OCI-LY7 (cell line): ENCODE results near the gene EDAR. TPM values are rescaled to one million over a fixed set of nuclear protein-coding genes. Genes with fewer than 3 reads are reported as not detected.

Experiments used
- BruUV-seq: library from RNA; stranded (reverse); fragments of 400-500 nt; replicated peaks from 2 replicates; lab custom pipeline; 2021; lab: Mats Ljungman, UMichigan
- CTCF ChIA-PET: fragments of 300-600 bp; sonication (Branson Sonifier 250); formaldehyde crosslinking; loops from one replicate; lab custom pipeline; 2022; ENCODE audit warnings: antibody characterized with exemption; ENCODE audit not compliant: unreplicated experiment; lab: Charles Lee
- POLR2A ChIA-PET: fragments of 300-600 bp; sonication (Branson Sonifier 250); formaldehyde crosslinking; loops from one replicate; lab custom pipeline; 2022; ENCODE audit warnings: antibody characterized with exemption; lab: Charles Lee
- DNase-seq: peaks from one replicate; pipeline ENCODE4 v3.0.0-alpha.2; 2015; ENCODE audit warnings: low spot score
- H2AFZ ChIP-seq: fragments of 200-600 bp; sonication (generic), shearing (Covaris generic); 2 replicates; pipeline ENCODE4 v1.6.1; 2014; ENCODE audit warnings: mild to moderate bottlenecking, antibody characterized with exemption, low read length, moderate library complexity
- H3K27ac ChIP-seq: fragments of 200-600 bp; sonication (generic); 2 replicates; pipeline ENCODE4 v1.5.1; 2014; ENCODE audit warnings: mixed run types, low read depth, mild to moderate bottlenecking, moderate library complexity, low read length, inconsistent platforms; ENCODE audit not compliant: poor library complexity, severe bottlenecking
- H3K36me3 ChIP-seq: fragments of 200-600 bp; sonication (generic); 2 replicates; pipeline ENCODE4 v1.6.1; 2014; ENCODE audit warnings: mild to moderate bottlenecking, antibody characterized with exemption, low read length, moderate library complexity, mixed read lengths; ENCODE audit not compliant: insufficient read depth
- H3K4me1 ChIP-seq: fragments of 200-600 bp; sonication (generic); 2 replicates; pipeline ENCODE4 v1.5.1; 2014; ENCODE audit warnings: mild to moderate bottlenecking, low read length; ENCODE audit not compliant: insufficient read depth, poor library complexity, severe bottlenecking
- H3K4me2 ChIP-seq: fragments of 200-600 bp; sonication (generic); 2 replicates; pipeline ENCODE4 v1.6.1; 2014; ENCODE audit warnings: mild to moderate bottlenecking, low read length
- H3K4me3 ChIP-seq: fragments of 200-600 bp; sonication (generic); 2 replicates; pipeline ENCODE4 v1.5.1; 2014; ENCODE audit warnings: mild to moderate bottlenecking, low read depth, low read length; ENCODE audit not compliant: poor library complexity, severe bottlenecking
- H3K79me2 ChIP-seq: fragments of 200-600 bp; sonication (generic); 2 replicates; pipeline ENCODE4 v1.6.1; 2016; ENCODE audit warnings: low read depth, mild to moderate bottlenecking, low read length, moderate library complexity, mixed read lengths; ENCODE audit not compliant: insufficient read depth
- H3K9me2 ChIP-seq: fragments of 200-600 bp; sonication (generic); 2 replicates; pipeline ENCODE4 v1.6.1; 2016; ENCODE audit warnings: mild to moderate bottlenecking, low read length, mixed read lengths; ENCODE audit not compliant: insufficient read depth
- H3K9me3 ChIP-seq: fragments of 200-600 bp; sonication (generic); 2 replicates; pipeline ENCODE4 v1.6.1; 2014; ENCODE audit warnings: mild to moderate bottlenecking, mixed run types, low read length, mixed read lengths
- H4K20me1 ChIP-seq: fragments of 200-600 bp; sonication (generic); 2 replicates; pipeline ENCODE4 v1.6.1; 2014; ENCODE audit warnings: mild to moderate bottlenecking, antibody characterized with exemption, low read length, moderate library complexity, mixed read lengths; ENCODE audit not compliant: insufficient read depth
- EZH2phosphoT487 ChIP-seq: fragments of 200-600 bp; sonication (generic); IDR thresholded peaks from 2 replicates; pipeline ENCODE4 v1.6.1; 2018; ENCODE audit warnings: low read depth, borderline replicate concordance, mild to moderate bottlenecking, mixed run types, antibody characterized with exemption, low read length, moderate library complexity, mixed read lengths
- intact Hi-C: fragments of 100-400 bp; cut with micrococcal nuclease; formaldehyde crosslinking; loops from one replicate; pipeline ENCODE4 v1.10.0; 2022; ENCODE audit not compliant: unreplicated experiment
- total RNA-seq, 2 experiments: library from RNA; depleted of rRNA in 1 of 2; stranded (reverse); fragments of >200 nt in 1 of 2; shearing (Covaris generic) in 1 of 2; gene quantifications; 2 replicates each; pipeline ENCODE4 v1.2.3, GENCODE V29; 2014 to 2022
- TF ChIP-seq, protein P1 (sequence below): fragments of 200-600 bp; sonication (generic); conservative IDR thresholded peaks from 2 replicates; pipeline ENCODE4 v1.5.1; 2014; ENCODE audit warnings: mild to moderate bottlenecking, antibody characterized with exemption, low read length, moderate library complexity, mixed read lengths

EDAR gene
- total RNA-seq, 2 experiments from 2014 or later: not detected

DNA sequence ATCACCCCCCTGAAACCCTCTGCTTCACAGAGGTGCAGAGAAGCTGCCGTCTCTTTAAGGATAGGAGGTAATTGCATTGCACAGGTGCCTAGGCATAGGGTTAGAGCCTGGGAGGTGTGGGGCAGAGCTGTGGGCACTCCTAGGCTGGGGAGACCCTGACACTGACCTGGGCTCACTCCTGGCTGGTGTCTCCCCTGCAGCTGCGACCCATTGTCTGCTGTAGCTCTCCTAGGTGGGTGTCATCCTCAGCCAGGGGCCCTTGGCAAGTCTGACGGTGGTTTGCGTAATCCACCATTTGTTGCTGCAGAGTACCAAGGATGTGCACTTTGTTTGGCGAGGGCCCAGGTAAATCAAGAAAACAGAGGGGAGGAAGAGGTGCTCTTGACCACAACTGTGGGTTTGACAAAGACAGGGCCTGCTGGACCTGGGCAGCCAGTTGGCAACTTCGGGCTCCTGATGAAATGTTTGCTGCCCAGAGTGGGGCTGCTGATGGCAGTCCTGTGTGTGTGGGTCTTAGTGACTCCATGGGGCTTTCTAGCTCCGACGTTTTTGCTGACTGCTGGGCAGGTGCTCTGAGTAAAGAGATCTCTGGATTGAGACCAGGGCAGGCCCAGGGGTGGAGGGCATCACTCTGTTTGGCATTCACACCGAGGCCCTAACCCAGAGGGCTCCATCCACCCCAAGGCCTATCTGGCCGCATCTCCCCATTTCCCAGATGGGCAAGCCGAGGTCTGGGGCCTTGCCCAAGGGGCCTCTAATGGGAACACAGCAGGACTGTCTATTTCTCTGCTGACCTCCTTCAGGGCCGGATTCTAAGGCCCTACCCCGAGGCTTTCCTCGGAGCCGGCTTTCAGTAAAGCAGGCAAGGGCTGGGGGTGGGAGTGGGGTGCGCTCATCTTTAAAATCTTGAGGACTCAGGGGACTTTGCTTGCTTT lies 67.7 kb downstream of the EDAR start:
- H3K4me2 ChIP-seq: no peak overlapping the region
- H3K79me2 ChIP-seq: no peaks in the 10 kb centered on the region
- POLR2A ChIA-PET: no interaction called here
- H3K9me3 ChIP-seq: no peaks in the 10 kb centered on the region
- no peak overlapping the region for H2AFZ ChIP-seq
- H4K20me1 ChIP-seq: no peaks in the 10 kb centered on the region
- H3K27ac ChIP-seq: no peak overlapping the region
- H3K4me1 ChIP-seq: no peaks in the 10 kb centered on the region
- H3K36me3 ChIP-seq: no peaks in the 10 kb centered on the region
- no peak for TF ChIP-seq EZH2phosphoT487
- TF ChIP-seq, protein P1, sequence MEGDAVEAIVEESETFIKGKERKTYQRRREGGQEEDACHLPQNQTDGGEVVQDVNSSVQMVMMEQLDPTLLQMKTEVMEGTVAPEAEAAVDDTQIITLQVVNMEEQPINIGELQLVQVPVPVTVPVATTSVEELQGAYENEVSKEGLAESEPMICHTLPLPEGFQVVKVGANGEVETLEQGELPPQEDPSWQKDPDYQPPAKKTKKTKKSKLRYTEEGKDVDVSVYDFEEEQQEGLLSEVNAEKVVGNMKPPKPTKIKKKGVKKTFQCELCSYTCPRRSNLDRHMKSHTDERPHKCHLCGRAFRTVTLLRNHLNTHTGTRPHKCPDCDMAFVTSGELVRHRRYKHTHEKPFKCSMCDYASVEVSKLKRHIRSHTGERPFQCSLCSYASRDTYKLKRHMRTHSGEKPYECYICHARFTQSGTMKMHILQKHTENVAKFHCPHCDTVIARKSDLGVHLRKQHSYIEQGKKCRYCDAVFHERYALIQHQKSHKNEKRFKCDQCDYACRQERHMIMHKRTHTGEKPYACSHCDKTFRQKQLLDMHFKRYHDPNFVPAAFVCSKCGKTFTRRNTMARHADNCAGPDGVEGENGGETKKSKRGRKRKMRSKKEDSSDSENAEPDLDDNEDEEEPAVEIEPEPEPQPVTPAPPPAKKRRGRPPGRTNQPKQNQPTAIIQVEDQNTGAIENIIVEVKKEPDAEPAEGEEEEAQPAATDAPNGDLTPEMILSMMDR: no peak
- intact Hi-C loops: no loop called here
- no peaks in the 10 kb centered on the region for H3K9me2 ChIP-seq
- no peak overlapping the region for H3K4me3 ChIP-seq
- no TSS peak for BruUV-seq
- CTCF ChIA-PET: no interaction called here
- no peak for DNase-seq

GRCh38 chr2:108920686-108921085 lies 68.3 kb downstream of the EDAR start:
- H3K4me3 ChIP-seq: no peak overlapping the region
- BruUV-seq: no TSS peak
- no peak overlapping the region for H2AFZ ChIP-seq
- CTCF ChIA-PET: no interaction called here
- TF ChIP-seq EZH2phosphoT487: no peak
- TF ChIP-seq, protein P1: no peak
- intact Hi-C loops: no loop called here
- H4K20me1 ChIP-seq: no peaks in the 10 kb centered on the region
- DNase-seq: no peak
- H3K27ac ChIP-seq: no peak overlapping the region
- no peaks in the 10 kb centered on the region for H3K9me3 ChIP-seq
- no peaks in the 10 kb centered on the region for H3K9me2 ChIP-seq
- no peak overlapping the region for H3K4me2 ChIP-seq
- no peaks in the 10 kb centered on the region for H3K36me3 ChIP-seq
- no peaks in the 10 kb centered on the region for H3K79me2 ChIP-seq
- no peaks in the 10 kb centered on the region for H3K4me1 ChIP-seq
- POLR2A ChIA-PET: no interaction called here
